Dermis microvascular lymphatic vessel endothelial cell (primary cell): Measurements from ENCODE around the gene AFF2. TPM values are rescaled to one million over a fixed set of nuclear protein-coding genes. Genes with fewer than 3 reads are reported as not detected.

Experiments used
- DNase-seq, 2 donors: peaks; one replicate each; pipeline versions ENCODE4 v3.0.0 to v3.0.0-alpha.2; 2010; ENCODE audit warnings: low read depth in 2 of 2
- total RNA-seq: library from RNA; depleted of rRNA; stranded (reverse); fragments of >200 nt; gene quantifications from 2 replicates; pipeline ENCODE4 v1.2.1, GENCODE V29; 2014

The AFF2 gene
- total RNA-seq, 1 donor from 2014 or later: 0.26 TPM

GRCh38 chrX:148915474-148915873 is 415.1 kb downstream of the AFF2 start:
- no peak for DNase-seq

- no peak for DNase-seq
Measured at GRCh38 chrX:148917441-148917840, 417.0 kb downstream of the AFF2 start.

GRCh38 chrX:148923631-148924030 is 423.2 kb downstream of the AFF2 start:
- DNase-seq: no peak

- no peak for DNase-seq
Measured at GRCh38 chrX:148926371-148926770, 426.0 kb downstream of the AFF2 start.

- DNase-seq: no peak
Measured at GRCh38 chrX:148928811-148929210, 428.4 kb downstream of the AFF2 start.

- DNase-seq: no peak
Measured at GRCh38 chrX:148929686-148930085, 429.3 kb downstream of the AFF2 start.

- no peak for DNase-seq
Measured at GRCh38 chrX:148930206-148930729, 429.9 kb downstream of the AFF2 start.

GRCh38 chrX:148933881-148934280 is 433.5 kb downstream of the AFF2 start:
- DNase-seq: no peak

- DNase-seq: no peak
Measured at GRCh38 chrX:148938348-148938747, 437.9 kb downstream of the AFF2 start.

- no peak for DNase-seq
Measured at GRCh38 chrX:148940411-148940996, 440.1 kb downstream of the AFF2 start.

GRCh38 chrX:148942754-148943153 is 442.3 kb downstream of the AFF2 start:
- DNase-seq: no peak

GRCh38 chrX:148947399-148947975 is 447.1 kb downstream of the AFF2 start:
- DNase-seq: no peak

GRCh38 chrX:148956352-148956751 is 455.9 kb downstream of the AFF2 start:
- no peak for DNase-seq

- DNase-seq: no peak
Measured at GRCh38 chrX:148958901-148959300, 458.5 kb downstream of the AFF2 start.

- no peak for DNase-seq
Measured at GRCh38 chrX:148960060-148960459, 459.6 kb downstream of the AFF2 start.

- DNase-seq: no peak
Measured at GRCh38 chrX:148961985-148962384, 461.6 kb downstream of the AFF2 start.

GRCh38 chrX:148976571-148977400 is 476.4 kb downstream of the AFF2 start:
- DNase-seq: no peak

- no peak for DNase-seq
Measured at GRCh38 chrX:148979786-148980185, 479.4 kb downstream of the AFF2 start.

- DNase-seq: no peak
Measured at GRCh38 chrX:148984238-148984637, 483.8 kb downstream of the AFF2 start.

- DNase-seq: no peak
Measured at GRCh38 chrX:148991502-148991901, 491.1 kb downstream of the AFF2 start.

GRCh38 chrX:148995661-148996060 is 495.2 kb downstream of the AFF2 start:
- DNase-seq: no peak

- no peak for DNase-seq
Measured at GRCh38 chrX:149002320-149002719, 501.9 kb downstream of the AFF2 start.
